ENCODE measurements around the gene RPS21.

Gene RPS21

DNA sequence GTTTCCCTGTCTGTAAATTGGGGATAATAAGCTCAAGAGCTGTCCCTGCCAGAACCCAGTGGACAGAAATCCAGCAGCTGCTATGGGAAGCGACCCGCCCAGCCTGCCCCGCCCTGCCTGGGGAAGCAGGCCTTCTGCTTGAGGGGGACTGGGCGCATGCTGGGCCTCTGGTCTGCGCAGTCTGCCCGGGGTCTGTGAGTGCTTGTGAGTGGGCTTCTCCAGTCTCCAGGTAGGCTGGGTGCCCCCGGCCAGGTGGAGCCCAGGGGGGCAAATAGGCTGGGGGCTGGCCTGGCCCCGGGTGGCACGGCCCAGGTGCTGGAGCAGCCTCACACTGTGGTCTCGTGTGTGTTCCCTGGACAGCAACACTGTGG is 41.1 kb downstream of the RPS21 start:
- DNase-seq: no peak

DNA sequence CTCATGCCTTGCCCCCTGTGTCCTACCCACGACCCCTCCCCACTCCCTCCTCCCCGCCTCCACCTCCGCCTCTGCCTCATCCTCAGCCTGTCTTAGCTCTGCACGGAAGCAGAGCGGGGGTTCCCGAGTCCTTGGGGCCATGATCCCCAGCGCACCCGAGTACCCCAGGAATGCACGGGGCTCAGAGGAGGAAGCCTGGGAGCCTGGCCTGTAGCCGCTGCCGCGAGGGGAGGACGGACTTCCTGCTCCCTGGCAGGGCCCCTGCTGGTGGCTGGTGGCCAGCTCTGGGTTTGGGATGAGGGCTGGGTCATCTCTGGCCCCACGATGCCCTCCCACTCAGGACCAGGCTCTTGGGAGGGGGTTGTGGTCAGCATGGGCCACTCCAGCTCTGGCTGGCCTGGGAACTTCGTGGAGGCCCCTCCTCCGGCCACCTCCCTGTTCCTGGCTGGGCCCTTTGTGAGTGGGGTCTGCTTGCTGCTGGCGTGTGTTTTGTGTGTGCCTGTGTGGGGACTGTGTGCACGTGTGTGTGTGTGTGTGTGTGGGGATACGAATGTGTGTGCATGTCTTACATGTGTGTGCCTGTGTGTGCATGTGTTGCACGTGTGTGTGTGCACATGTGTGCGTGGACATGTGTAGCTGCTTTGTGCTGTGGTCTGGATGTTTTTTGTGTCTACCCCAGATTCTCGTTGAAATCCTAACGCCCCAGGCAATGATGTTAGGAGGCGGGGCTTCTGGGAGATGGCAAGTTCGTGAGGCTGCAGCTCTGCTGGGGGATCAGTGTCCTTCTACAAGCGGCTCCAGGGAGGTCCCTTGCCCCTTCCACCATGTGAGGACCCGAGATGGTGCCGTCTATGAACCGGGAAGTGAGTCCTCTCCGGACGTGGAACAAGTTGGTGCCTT is 41.7 kb downstream of the RPS21 start:
- DNase-seq: no peak

DNA sequence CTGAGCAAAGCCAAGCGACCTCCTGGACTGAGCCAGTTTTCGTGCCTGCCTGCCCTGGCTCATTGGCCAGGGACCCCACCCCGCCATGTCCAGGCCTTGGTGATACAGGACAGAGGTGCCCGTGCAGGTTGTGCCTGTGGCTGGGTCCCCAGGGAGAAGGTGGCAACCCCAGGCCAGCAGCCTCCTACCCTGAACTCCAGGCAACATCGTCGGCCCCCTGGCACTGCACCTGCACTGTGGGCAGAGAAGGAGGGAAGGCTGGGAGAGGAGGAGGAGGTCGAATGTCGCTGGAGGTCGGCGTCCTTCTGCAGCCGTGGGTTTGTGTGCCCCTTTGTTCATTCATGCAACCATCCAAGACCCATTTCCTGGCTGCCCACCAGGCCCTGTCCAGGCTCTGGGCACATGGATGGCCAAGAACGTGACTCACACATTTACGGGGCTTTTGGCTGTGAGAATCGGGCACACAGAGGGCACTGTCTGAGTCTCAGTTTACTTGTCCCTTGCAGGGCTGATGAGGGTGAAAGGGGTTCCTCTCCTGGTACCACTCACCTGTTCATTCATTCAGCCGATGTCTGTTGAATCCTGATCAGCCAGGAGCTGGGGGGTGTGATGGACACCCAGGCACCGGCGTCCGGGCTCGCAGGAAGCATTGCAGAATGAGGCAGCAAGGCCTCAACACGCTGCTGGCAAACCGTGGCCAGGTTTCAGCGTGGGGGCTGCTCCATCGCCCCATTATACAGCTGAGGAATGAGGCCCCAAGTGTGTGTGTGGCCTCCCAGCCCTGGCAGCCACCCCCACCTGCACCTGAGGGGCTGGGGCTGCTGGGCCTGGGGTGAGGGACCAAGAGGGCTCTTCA is 42.8 kb downstream of the RPS21 start:
- DNase-seq: no peak

DNA sequence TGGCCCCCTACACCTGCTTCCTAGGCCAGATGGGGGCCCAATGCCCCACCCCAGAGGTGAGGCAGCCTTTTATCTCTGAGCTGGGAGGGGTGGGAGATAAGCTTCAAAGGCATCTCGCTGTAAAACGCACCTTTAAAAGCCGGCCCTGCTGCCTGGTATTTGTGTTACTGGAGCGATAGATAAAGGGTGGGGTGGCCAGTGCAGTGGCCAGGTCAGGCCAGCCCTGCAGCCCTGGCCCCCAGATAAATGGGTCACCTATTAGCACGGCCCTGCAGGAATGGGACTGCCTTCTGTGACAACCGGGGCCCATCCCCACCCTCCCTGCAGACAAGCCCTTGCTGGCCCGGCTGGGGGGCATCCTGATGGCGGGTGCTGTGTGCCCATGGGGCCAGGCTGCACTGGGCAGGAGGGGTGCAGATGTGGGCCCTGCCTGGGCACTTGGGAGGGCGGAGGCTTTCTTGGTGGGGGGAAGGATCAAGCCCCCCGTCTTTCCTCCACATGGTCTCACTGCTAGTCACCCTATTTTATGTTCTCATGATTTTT is 43.5 kb downstream of the RPS21 start:
- DNase-seq: no peak

DNA sequence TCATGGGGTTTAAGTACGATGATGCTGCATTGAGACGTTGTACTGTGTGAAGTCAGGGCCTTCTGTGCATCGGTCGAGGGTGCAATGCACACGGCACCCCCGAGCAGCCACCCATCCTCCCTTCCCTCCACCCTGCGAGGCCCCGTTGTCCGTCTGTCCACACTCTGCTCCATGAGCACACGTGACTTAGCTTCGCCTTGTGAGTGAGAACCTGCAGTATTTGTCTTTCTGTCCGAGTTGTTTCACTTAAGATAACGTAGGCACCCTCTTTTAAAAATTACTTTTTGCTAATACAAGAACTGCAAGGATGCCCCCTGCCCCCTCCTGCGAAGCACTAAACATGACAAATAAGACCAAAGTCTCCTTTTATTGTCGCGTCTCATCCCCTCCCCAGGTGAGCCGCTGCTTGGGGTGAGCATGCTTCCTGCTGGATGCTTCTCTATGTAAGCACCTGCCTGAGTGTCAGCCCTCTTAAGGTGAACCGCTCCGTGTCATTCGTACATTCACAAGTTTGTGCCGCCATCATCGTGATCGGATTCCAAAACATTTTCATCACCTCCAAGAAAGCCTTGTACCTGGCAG is 44.1 kb downstream of the RPS21 start:
- no peak for DNase-seq

DNA sequence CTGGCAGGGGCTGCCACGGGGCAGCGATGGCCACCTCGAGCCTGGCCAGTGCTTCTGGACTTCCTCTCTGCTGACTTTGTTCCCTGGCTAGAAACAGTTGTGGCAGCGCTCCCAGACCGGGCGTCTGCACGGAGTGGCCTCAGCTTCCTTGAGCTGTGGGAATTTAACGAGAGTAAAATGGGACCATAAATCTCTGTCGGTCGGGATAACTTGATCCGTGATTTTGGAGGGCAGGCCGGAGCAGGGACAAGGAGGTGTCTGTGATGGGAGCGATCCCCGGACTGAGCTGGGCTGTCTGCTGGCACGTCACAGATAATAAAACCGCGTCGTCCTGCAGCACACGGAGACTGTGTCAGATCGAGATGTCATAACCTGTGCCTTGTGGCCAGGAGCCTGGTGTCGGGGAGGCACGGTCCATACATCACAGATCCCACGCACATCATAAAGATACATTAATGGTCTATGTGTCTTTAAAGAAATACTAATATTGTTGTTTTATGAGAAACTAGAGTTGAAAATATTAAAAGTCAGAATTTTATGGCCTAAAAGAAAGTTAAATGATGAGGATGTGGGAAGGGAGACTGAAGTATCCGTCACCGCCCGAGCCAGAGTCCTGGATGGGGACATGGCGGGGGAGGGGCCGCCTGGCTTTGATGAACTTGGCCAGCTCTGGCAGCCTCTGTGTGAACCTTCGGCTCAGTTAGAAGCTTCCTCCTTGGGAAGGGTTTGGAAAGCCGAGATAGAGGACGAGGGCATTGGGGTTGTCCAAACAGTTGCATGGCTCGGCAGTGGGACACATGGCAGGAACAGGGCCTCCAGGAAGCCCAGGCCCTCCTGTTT is 47.0 kb downstream of the RPS21 start:
- no peak for DNase-seq

DNA sequence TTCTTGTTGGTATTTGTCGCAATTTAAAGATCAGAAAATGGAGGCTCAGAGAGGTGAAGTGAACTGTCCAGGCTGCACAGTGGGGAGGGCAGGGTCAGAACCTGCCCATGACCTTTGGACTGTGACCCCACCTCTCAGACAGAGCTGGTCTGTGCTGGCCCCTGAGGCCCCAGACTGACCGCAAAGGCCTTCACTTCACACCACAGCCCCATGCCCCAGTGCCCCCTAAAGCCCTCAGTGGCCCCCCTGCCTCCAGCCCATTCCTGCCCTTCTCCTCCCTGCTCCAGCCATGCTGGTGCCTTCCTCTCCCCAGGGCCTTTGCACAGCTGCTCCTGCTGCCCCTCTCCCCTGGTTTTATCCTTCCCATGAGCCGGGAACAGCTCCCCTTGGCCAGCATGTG is 49.8 kb downstream of the RPS21 start:
- DNase-seq: no peak

DNA sequence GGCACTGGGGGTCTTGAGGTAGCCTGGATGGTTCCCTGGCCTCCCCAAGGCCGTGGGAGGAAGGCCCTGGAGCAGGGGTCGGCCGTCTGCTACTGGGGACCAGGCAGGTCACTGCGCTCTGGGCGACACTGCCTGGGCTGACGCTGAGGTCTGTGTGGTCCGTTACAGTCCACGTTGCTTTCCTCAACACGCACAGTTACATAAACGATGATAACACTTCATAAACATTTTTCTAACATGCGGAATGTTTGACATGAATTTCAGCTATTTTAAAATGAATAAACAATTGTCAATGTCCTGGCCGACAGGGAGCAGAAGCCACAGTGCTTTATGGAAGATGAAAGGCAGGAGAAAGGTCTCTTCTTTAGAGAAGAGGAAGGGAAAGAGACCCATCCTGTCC is 50.6 kb downstream of the RPS21 start:
- no peak for DNase-seq

DNA sequence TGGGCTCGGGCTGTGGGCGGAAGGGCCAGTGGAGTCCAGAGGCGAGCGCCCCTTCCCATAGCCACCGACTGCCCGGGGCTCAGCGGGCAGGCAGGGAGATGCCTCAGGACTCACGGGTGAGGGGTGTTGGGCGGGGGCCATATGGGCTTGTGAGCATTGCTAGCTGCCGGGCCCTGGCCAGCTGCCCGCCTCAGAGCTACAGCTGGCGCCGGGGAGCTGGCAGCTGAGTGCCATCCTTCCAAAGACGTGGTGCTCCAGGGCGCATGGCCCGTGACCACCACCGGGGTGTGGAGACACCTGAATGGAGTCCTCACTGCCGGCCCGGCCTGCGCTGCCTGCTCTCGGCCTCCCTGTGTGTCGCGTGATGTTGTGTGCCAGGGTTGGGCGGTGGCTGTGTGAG is 51.0 kb downstream of the RPS21 start:
- no peak for DNase-seq

Data from stimulated activated CD4-positive, alpha-beta T cell treated with anti-CD3 and anti-CD28 coated beads, Interleukin-4, amount 100 ng/mL, for 1 hour (primary cell).